ENCODE measurements around the gene SH3RF3. TPM values are rescaled to one million over a fixed set of nuclear protein-coding genes. Genes with fewer than 3 reads are reported as not detected.

SH3RF3 gene
- total RNA-seq, 2 donors from 2014 or later, result 1.3 to 2.5 TPM

DNA sequence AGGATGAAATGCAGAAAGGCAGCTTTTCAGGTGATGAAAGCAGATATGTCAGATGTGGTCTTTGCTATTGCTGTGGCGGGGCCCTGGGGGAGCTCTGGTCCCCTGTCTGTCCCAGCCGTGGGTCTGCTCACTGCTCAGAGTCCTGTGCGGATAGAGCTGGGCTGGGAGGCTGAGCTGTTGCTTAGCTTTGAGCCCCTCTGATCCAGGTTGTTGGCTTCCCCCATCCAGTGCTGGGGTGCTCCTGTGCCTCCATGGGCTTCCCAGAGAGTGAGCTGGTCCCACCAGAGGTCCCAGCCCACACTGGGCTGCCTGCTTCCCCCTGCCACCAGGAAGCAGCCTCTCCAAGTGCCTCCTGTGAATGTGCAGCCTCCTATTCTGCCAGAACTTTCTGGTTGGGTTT lies 55.4 kb downstream of the SH3RF3 start:
- Histone ChIP-seq H3K27me3 (no peaks in the 10 kb centered on the region), H3K9me3 (no peaks in the 10 kb centered on the region), H3K4me3 (no peak overlapping the region), H3K4me1 (no peaks in the 10 kb centered on the region), H3K9ac (ENCODE audit: low read depth in 2 of 2, low read length in 2 of 2) (no peak overlapping the region), H3K27ac (no peak overlapping the region), H3K36me3 (no peaks in the 10 kb centered on the region)
- no peak for DNase-seq
- intact Hi-C loops (cut with DNase I), result no loop called here
- TF ChIP-seq CTCF (IDR thresholded peaks at IDR 0.05), result no peak

- Histone ChIP-seq H3K9ac (ENCODE audit: low read depth in 2 of 2, low read length in 2 of 2) (no peak overlapping the region), H3K27ac (no peak overlapping the region), H3K9me3 (no peaks in the 10 kb centered on the region), H3K4me1 (no peaks in the 10 kb centered on the region), H3K4me3 (no peak overlapping the region), H3K36me3 (no peaks in the 10 kb centered on the region), H3K27me3 (no peaks in the 10 kb centered on the region)
- TF ChIP-seq CTCF (IDR thresholded peaks at IDR 0.05), result no peak
- intact Hi-C loops (cut with DNase I), result no loop called here
- DNase-seq, result no peak
Measured at GRCh38 chr2:109185338-109185737, 56.3 kb downstream of the SH3RF3 start.

DNA sequence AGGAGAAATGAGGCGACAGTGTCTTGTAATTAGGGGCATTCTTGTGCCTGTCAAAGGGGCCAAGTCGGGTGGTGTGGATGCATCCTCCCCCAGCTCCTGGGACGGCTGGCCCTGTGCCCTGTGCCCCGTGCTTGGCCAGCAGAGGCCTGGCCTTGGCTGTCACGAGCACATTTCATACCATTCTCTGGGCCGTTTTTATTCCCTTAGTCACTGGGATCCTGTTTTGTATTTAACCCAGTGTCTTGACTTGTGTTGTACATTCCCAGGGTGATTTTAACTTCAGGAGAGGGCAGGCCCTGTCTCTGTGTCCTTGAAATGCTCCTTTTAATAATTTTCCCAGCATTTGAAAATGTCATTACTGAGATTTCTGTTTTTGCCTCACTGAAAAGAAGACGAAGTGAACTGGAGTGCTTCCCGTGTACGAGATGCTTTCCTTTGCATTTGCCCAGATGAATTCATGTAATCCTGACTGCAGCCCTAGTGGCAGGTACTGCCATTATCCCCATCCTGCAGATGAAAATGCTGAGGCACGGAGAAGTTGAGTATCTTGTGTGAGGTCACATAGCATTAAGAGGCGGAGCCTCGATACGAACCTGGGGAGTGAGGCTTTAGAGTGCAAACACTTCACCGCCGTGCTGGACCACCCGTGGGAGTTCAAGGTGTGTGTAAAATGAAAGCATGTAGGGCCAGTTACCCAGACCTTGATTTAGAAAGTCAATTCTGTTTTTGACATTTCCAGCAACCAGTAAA lies 57.0 kb downstream of the SH3RF3 start:
- no peak for TF ChIP-seq CTCF (IDR thresholded peaks at IDR 0.05)

GRCh38 chr2:109186656-109187250 lies 57.7 kb downstream of the SH3RF3 start:
- Histone ChIP-seq H3K9me3 (no peaks in the 10 kb centered on the region), H3K27me3 (no peaks in the 10 kb centered on the region), H3K4me3 (no peak overlapping the region), H3K9ac (ENCODE audit: low read depth in 2 of 2, low read length in 2 of 2) (no peak overlapping the region), H3K4me1 (no peaks in the 10 kb centered on the region), H3K27ac (no peak overlapping the region), H3K36me3 (no peaks in the 10 kb centered on the region)
- intact Hi-C loops (cut with DNase I), result no loop called here
- no peak for TF ChIP-seq CTCF (IDR thresholded peaks at IDR 0.05)
- DNase-seq, result no peak

More for the DNA sequence above, 57.0 kb downstream of the SH3RF3 start:
- no peak overlapping the region for H3K9ac ChIP-seq (ENCODE audit: low read depth in 2 of 2, low read length in 2 of 2)
- no peak overlapping the region for H3K27ac ChIP-seq
- no peaks in the 10 kb centered on the region for H3K9me3 ChIP-seq
- H3K36me3 ChIP-seq, result no peaks in the 10 kb centered on the region
- no peaks in the 10 kb centered on the region for H3K4me1 ChIP-seq
- intact Hi-C loops (cut with DNase I), result no loop called here
- no peaks in the 10 kb centered on the region for H3K27me3 ChIP-seq
- no peak for DNase-seq
- no peak overlapping the region for H3K4me3 ChIP-seq

DNA sequence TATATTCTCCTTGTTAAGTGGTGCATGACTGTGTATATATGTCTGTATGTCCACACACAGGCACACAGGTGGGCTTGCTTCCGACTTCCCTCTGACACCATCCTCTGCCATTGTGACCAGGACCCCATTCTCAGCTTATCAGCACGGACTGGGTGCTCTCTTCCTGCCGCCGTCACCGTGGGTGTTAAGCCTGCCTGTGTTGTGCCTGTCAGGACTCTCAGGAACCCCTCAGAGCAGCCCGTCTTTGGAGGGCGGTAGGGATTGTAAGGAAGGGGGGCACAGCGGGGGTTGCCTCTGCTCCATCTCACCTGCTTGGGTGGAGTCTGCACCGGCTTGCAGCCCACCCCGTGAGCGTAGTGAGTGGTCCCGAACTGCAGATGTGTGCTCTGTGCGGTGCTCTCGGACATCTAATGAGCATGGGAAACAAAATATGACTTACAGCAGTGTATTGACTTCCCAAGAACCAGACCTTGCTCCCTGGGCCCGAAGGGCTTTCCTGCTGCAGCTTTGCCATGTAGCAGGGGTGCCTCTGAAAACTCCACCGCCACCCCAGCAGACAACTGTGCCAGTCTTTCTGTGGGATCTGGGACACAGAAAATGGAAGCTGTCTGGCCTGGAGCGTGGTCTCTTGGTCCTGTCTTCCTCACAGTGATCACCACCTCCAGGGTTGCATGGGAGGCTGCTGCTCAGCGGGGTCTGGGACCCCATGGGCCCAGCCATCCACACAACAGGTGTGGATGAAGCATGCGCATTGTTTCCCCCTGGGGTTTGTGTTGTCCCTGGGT lies 58.9 kb downstream of the SH3RF3 start:
- no peak overlapping the region for H3K9ac ChIP-seq (ENCODE audit: low read depth in 2 of 2, low read length in 2 of 2)
- no peak overlapping the region for H3K4me3 ChIP-seq
- H3K9me3 ChIP-seq, result no peaks in the 10 kb centered on the region
- H3K27me3 ChIP-seq, result no peaks in the 10 kb centered on the region
- H3K27ac ChIP-seq, result no peak overlapping the region
- H3K36me3 ChIP-seq, result no peaks in the 10 kb centered on the region
- H3K4me1 ChIP-seq, result no peaks in the 10 kb centered on the region
- TF ChIP-seq CTCF (IDR thresholded peaks at IDR 0.05), result no peak
- intact Hi-C loops (cut with DNase I), result no loop called here
- DNase-seq, result no peak
